HepG2 (cell line): ENCODE results near the gene SHROOM2. TPM values are rescaled to one million over a fixed set of nuclear protein-coding genes. Genes with fewer than 3 reads are reported as not detected.

ENCODE experiments used
- ATAC-seq: fragments of 200-7000 bp; cut with Tn5 transposase; 3 replicates; pipeline ENCODE4 v1.9.1; 2020; ENCODE audit warnings: mild to moderate bottlenecking, moderate library complexity
- BruUV-seq: library from RNA; stranded (reverse); fragments of 400-500 nt; replicated peaks from 2 replicates; lab custom pipeline; 2021; lab: Mats Ljungman, UMichigan
- CTCF ChIA-PET: fragments of 300-600 bp; formaldehyde crosslinking; extraction: SDS; loops from one replicate; lab custom pipeline; 2021; ENCODE audit warnings: low total read pairs, inconsistent platforms, low intra/inter-chr PET ratio; lab: Yijun Ruan, JAX
- POLR2A ChIA-PET: fragments of 350-600 bp; sonication (Branson Sonifier 250); formaldehyde crosslinking; loops from one replicate; lab custom pipeline; 2020; ENCODE audit warnings: antibody characterized with exemption, inconsistent platforms; lab: Yijun Ruan, JAX
- DNase-seq: peaks from one replicate; pipeline ENCODE4 v3.0.0-alpha.2; 2015; ENCODE audit warnings: low spot score
- FAIRE-seq: peaks from 3 replicates; lab custom pipeline; 2011; peaks lifted over from hg19 to GRCh38; lab: Jason Lieb, UNC
- H2AFZ ChIP-seq: one replicate; pipeline ENCODE4 v1.6.1; 2011; ENCODE audit warnings: low read length, inconsistent platforms
- H3K27ac ChIP-seq: fragments of 300-600 bp; 3 replicates; pipeline ENCODE4 v1.8.0; 2011; ENCODE audit warnings: mixed run types, mild to moderate bottlenecking, mixed read lengths, low read length, inconsistent platforms; ENCODE audit not compliant: insufficient read depth; ENCODE audit errors: extremely low read length
- H3K27me3 ChIP-seq, 2 experiments: fragments of 200-600 bp in 1 of 2; 2 replicates in 1 of 2; 3 replicates in 1 of 2; pipeline versions ENCODE4 v1.6.0 to v1.8.0; 2011; ENCODE audit warnings: low read length in 2 of 2, mild to moderate bottlenecking in 2 of 2, moderate library complexity in 2 of 2, inconsistent platforms in 1 of 2; ENCODE audit not compliant: insufficient read depth in 2 of 2, control insufficient read depth in 1 of 2
- H3K36me3 ChIP-seq, 2 experiments: fragments of 200-600 bp in 1 of 2; replicated peaks in 1 of 2; 2 replicates in 1 of 2; 3 replicates in 1 of 2; pipeline versions ENCODE4 v1.5.1 to v1.8.0; 2011; ENCODE audit warnings: low read length in 2 of 2, inconsistent platforms in 1 of 2; ENCODE audit not compliant: insufficient read depth in 2 of 2, control insufficient read depth in 1 of 2
- H3K4me1 ChIP-seq: 2 replicates; pipeline ENCODE4 v1.5.1; 2012; ENCODE audit warnings: low read length, inconsistent platforms; ENCODE audit not compliant: insufficient read depth
- H3K4me2 ChIP-seq: 2 replicates; pipeline ENCODE4 v1.6.0; 2011; ENCODE audit warnings: low read depth, low read length, inconsistent platforms
- H3K4me3 ChIP-seq, 3 experiments: fragments of 200-600 bp in 1 of 3; sonication (generic), shearing (Covaris generic) in 1 of 3; replicated peaks in 1 of 3; 2 replicates each; pipeline ENCODE4 v1.5.1; 2011 to 2016; ENCODE audit warnings: low read length in 3 of 3, inconsistent platforms in 2 of 3, low read depth in 2 of 3, mild to moderate bottlenecking in 2 of 3, control low read depth in 1 of 3, mixed read lengths in 1 of 3; ENCODE audit not compliant: insufficient read depth in 1 of 3
- H3K79me2 ChIP-seq: one replicate; pipeline ENCODE4 v1.6.1; 2011; ENCODE audit warnings: low read length, inconsistent platforms; ENCODE audit not compliant: insufficient read depth
- H3K9ac ChIP-seq: 2 replicates; pipeline ENCODE4 v1.6.0; 2011; ENCODE audit warnings: mild to moderate bottlenecking, low read depth, low read length, inconsistent platforms; ENCODE audit not compliant: insufficient read depth
- H3K9me3 ChIP-seq: 2 replicates; pipeline ENCODE4 v1.5.1; 2012; ENCODE audit warnings: mild to moderate bottlenecking, low read length
- H4K20me1 ChIP-seq: 2 replicates; pipeline ENCODE4 v1.6.0; 2011; ENCODE audit warnings: inconsistent platforms, mild to moderate bottlenecking, low read length, moderate library complexity; ENCODE audit not compliant: insufficient read depth
- ASH2L ChIP-seq: fragments of 300-600, 200-600 bp; sonication (generic); IDR thresholded peaks from 2 replicates; pipeline ENCODE4 v1.7.0; 2017; ENCODE audit warnings: low read depth, mild to moderate bottlenecking, moderate library complexity, mixed read lengths, low read length; ENCODE audit not compliant: insufficient read length
- EZH2 ChIP-seq: conservative IDR thresholded peaks from 2 replicates; pipeline ENCODE4 v1.6.1; 2012; ENCODE audit warnings: mild to moderate bottlenecking, low read depth, low read length, moderate library complexity
- IRF2 ChIP-seq: IDR thresholded peaks from 2 replicates; pipeline ENCODE4 v1.6.1; 2018; ENCODE audit warnings: missing genetic modification reagents, missing compliant biosample characterization
- MEIS2 ChIP-seq: sonication (generic); formaldehyde crosslinking; IDR thresholded peaks from 2 replicates; pipeline ENCODE4 v1.9.0; 2021; ENCODE audit warnings: mild to moderate bottlenecking, missing genetic modification reagents
- ONECUT2 ChIP-seq: sonication (generic); formaldehyde crosslinking; IDR thresholded peaks from 2 replicates; pipeline ENCODE4 v1.4.0; 2020; ENCODE audit warnings: missing genetic modification reagents
- SAP130 ChIP-seq: IDR thresholded peaks from 2 replicates; pipeline ENCODE4 v1.6.1; 2016; ENCODE audit warnings: low read depth
- SRSF4 ChIP-seq: fragments of 200-400 bp; formaldehyde crosslinking; IDR thresholded peaks from one replicate; pipeline ENCODE4 v1.6.1; 2018; ENCODE audit warnings: mild to moderate bottlenecking, low read depth, low read length, moderate library complexity; ENCODE audit not compliant: poor library complexity, severe bottlenecking
- ZNF264 ChIP-seq: sonication (generic); formaldehyde crosslinking; IDR thresholded peaks from 2 replicates; pipeline ENCODE4 v1.4.0; 2020; ENCODE audit warnings: missing genetic modification reagents
- ZNF432 ChIP-seq: sonication (generic); formaldehyde crosslinking; IDR thresholded peaks from 2 replicates; pipeline ENCODE4 v1.5.0; 2020; ENCODE audit warnings: missing genetic modification reagents, mild to moderate bottlenecking, borderline replicate concordance
- ZNF644 ChIP-seq: IDR thresholded peaks from 2 replicates; pipeline ENCODE4 v1.6.1; 2016; ENCODE audit warnings: low read depth
- ZNF749 ChIP-seq: sonication (generic); formaldehyde crosslinking; IDR thresholded peaks from 2 replicates; pipeline ENCODE4 v1.8.0; 2022; ENCODE audit warnings: mild to moderate bottlenecking, missing genetic modification reagents, moderate library complexity, borderline replicate concordance
- ZSCAN22 ChIP-seq: sonication (generic); formaldehyde crosslinking; IDR thresholded peaks from 2 replicates; pipeline ENCODE4 v1.4.0; 2020; ENCODE audit warnings: mild to moderate bottlenecking, missing genetic modification reagents
- ZSCAN31 ChIP-seq: sonication (generic); formaldehyde crosslinking; IDR thresholded peaks from 2 replicates; pipeline ENCODE4 v1.5.0; 2020; ENCODE audit warnings: low read depth, mild to moderate bottlenecking, missing genetic modification reagents
- WGBS: methylation state at CpG from one replicate; pipeline ENCODE4 v1.1.6; 2017; ENCODE audit warnings: low lambda C conversion rate; 5-methylcytosine and 5-hydroxymethylcytosine counted together
- in situ Hi-C: cut with HindIII; loops from 2 replicates; pipeline ENCODE4 v1.10.0; 2017; ENCODE audit warnings: low pct_unique_long_range_greater_than_20kb; ENCODE audit not compliant: extremely low pct_ligation_motif_present
- intact Hi-C: fragments of 100-400 bp; cut with micrococcal nuclease; formaldehyde crosslinking; loops from one replicate; pipeline ENCODE4 v1.10.0; 2022; ENCODE audit not compliant: unreplicated experiment
- polyA plus RNA-seq, 8 experiments: library from polyadenylated mRNA; depleted of rRNA in 3 of 8; stranded (reverse) in 7 of 8; unstranded in 1 of 8; fragments of >200 nt; fragmentation: Illumina TruSeq in 4 of 8; extraction: Trizol in 4 of 8; gene quantifications; 2 replicates each; pipeline versions ENCODE4 v1.2.1 to v1.2.3, GENCODE V29; 2011 to 2016; ENCODE audit warnings: low read depth in 4 of 8, missing spikeins in 1 of 8, mixed read lengths in 1 of 8; ENCODE audit not compliant: insufficient read depth in 1 of 8
- total RNA-seq, 5 experiments: library from RNA; depleted of rRNA; stranded (reverse); fragments of >200 nt; fragmentation: Illumina TruSeq; extraction: Trizol; gene quantifications; 2 replicates each; pipeline ENCODE4 v1.2.3, GENCODE V29; 2016; ENCODE audit warnings: low read depth in 1 of 5
- TF ChIP-seq, protein P1 (sequence below): sonication (generic); formaldehyde crosslinking; IDR thresholded peaks from 2 replicates; pipeline ENCODE4 v1.4.0; 2020; ENCODE audit warnings: missing genetic modification reagents, low read depth, mild to moderate bottlenecking, borderline replicate concordance
- TF ChIP-seq, protein P2 (sequence below): sonication (generic); formaldehyde crosslinking; IDR thresholded peaks from 2 replicates; pipeline ENCODE4 v1.5.1; 2020; ENCODE audit warnings: missing genetic modification reagents, mild to moderate bottlenecking, borderline replicate concordance
- TF ChIP-seq, protein P3 (sequence below): sonication (generic); formaldehyde crosslinking; IDR thresholded peaks from 2 replicates; pipeline ENCODE4 v1.4.0; 2020; ENCODE audit warnings: low read depth, mild to moderate bottlenecking, missing genetic modification reagents
- TF ChIP-seq, protein P4 (sequence below): IDR thresholded peaks from 2 replicates; pipeline ENCODE4 v1.6.1; 2016; ENCODE audit warnings: low read depth, control low read depth

The SHROOM2 gene
- total and polyA plus RNA-seq, 2 of the 13 experiments (the other 11 are each of a cell fraction or from before 2014, with no cell fraction given): 0.92 to 1.4 TPM

DNA sequence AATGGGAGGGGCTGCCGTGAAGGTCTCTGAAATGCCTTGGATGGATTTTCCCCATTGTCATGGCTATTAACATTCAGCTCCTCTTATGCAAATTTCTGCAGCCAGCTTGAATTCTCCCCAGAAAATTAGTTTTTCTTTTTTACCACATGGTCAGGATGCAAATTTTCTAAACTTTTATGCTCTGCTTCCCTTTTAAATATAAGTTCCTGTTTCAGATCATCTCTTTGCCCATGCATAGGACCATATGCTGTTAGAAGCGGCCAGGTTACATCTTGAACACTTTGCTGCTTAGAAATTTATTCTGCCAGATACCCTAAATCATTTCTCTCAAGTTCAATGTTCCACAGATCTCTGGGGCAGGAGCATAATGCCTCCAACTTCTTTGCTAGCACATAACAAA, 167.2 kb downstream of the SHROOM2 start:
- intact Hi-C loops (no loop called here), in situ Hi-C loops (no loop called here)
- Histone ChIP-seq H3K9me3 (no peaks in the 10 kb centered on the region; the same call in 1 of the 2 replicates), H3K79me2 (no peaks in the 10 kb centered on the region), H3K4me2 (no peak overlapping the region), H3K27ac (no peak overlapping the region), H3K9ac (no peak overlapping the region), H3K4me1 (peaks cover 10% of the 10 kb centered on the region), H3K4me3 (no peak overlapping the region), H2AFZ (no peak overlapping the region), H3K27me3 (no peaks in the 10 kb centered on the region), H3K36me3 (no peaks in the 10 kb centered on the region), H4K20me1 (no peaks in the 10 kb centered on the region)
- TF ChIP-seq ZNF432 (CRISPR knock-in tag) (no peak), EZH2 (no peak), ASH2L (no peak), ONECUT2 (CRISPR knock-in tag) (no peak), ZSCAN31 (CRISPR knock-in tag) (no peak), ZNF644 (CRISPR knock-in tag) (no peak), ZNF264 (CRISPR knock-in tag) (no peak), SRSF4 (no peak), MEIS2 (CRISPR knock-in tag) (no peak), SAP130 (no peak), IRF2 (CRISPR knock-in tag) (no peak), ZSCAN22 (no peak), ZNF749 (CRISPR knock-in tag) (no peak)
- TF ChIP-seq, protein P1, sequence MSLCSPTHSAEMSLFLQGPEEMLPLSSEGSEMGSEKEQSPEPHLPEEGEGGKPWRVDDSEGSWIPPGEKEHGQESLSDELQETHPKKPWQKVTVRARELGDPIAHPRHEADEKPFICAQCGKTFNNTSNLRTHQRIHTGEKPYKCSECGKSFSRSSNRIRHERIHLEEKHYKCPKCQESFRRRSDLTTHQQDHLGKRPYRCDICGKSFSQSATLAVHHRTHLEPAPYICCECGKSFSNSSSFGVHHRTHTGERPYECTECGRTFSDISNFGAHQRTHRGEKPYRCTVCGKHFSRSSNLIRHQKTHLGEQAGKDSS (CRISPR knock-in tag): no peak
- TF ChIP-seq, protein P2, sequence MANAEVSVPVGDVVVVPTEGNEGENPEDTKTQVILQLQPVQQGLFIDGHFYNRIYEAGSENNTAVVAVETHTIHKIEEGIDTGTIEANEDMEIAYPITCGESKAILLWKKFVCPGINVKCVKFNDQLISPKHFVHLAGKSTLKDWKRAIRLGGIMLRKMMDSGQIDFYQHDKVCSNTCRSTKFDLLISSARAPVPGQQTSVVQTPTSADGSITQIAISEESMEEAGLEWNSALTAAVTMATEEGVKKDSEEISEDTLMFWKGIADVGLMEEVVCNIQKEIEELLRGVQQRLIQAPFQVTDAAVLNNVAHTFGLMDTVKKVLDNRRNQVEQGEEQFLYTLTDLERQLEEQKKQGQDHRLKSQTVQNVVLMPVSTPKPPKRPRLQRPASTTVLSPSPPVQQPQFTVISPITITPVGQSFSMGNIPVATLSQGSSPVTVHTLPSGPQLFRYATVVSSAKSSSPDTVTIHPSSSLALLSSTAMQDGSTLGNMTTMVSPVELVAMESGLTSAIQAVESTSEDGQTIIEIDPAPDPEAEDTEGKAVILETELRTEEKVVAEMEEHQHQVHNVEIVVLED (CRISPR knock-in tag): no peak
- TF ChIP-seq, protein P3, sequence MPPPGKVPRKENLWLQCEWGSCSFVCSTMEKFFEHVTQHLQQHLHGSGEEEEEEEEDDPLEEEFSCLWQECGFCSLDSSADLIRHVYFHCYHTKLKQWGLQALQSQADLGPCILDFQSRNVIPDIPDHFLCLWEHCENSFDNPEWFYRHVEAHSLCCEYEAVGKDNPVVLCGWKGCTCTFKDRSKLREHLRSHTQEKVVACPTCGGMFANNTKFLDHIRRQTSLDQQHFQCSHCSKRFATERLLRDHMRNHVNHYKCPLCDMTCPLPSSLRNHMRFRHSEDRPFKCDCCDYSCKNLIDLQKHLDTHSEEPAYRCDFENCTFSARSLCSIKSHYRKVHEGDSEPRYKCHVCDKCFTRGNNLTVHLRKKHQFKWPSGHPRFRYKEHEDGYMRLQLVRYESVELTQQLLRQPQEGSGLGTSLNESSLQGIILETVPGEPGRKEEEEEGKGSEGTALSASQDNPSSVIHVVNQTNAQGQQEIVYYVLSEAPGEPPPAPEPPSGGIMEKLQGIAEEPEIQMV (CRISPR knock-in tag): no peak
- TF ChIP-seq, protein P4, sequence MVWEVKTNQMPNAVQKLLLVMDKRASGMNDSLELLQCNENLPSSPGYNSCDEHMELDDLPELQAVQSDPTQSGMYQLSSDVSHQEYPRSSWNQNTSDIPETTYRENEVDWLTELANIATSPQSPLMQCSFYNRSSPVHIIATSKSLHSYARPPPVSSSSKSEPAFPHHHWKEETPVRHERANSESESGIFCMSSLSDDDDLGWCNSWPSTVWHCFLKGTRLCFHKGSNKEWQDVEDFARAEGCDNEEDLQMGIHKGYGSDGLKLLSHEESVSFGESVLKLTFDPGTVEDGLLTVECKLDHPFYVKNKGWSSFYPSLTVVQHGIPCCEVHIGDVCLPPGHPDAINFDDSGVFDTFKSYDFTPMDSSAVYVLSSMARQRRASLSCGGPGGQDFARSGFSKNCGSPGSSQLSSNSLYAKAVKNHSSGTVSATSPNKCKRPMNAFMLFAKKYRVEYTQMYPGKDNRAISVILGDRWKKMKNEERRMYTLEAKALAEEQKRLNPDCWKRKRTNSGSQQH (CRISPR knock-in tag): no peak
- FAIRE-seq: no peak
- WGBS: 87% methylated on average over 1 of the region's 2 CpGs
- CTCF ChIA-PET: no interaction called here
- POLR2A ChIA-PET: no interaction called here
- no peak for DNase-seq
- ATAC-seq: no peak
- BruUV-seq: no TSS peak
